ENCODE results near the gene GFY. TPM values are rescaled to one million over a fixed set of nuclear protein-coding genes. Genes with fewer than 3 reads are reported as not detected.

Gene GFY
- total RNA-seq, 1 donor from 2014 or later, result not detected

GRCh38 chr19:49427339-49427738 is 2.2 kb downstream of the GFY start:
- FAIRE-seq, result no peak
- no peak for DNase-seq (ENCODE audit: low spot score in 2 of 2)

- no peak for FAIRE-seq
These were observed 2.8 kb downstream of the GFY start for GRCh38 chr19:49427855-49428546.

GRCh38 chr19:49428547-49429451 is 3.6 kb downstream of the GFY start:
- FAIRE-seq (no peak), DNase-seq (ENCODE audit: low spot score in 2 of 2) (no peak)

More at GRCh38 chr19:49427855-49428546, 2.8 kb downstream of the GFY start:
- no peak for DNase-seq (ENCODE audit: low spot score in 2 of 2)

GRCh38 chr19:49430172-49430677 is 5.0 kb downstream of the GFY start:
- no peak for FAIRE-seq
- DNase-seq (ENCODE audit: low spot score in 2 of 2), result no peak

- FAIRE-seq (no peak), DNase-seq (ENCODE audit: low spot score in 2 of 2) (no peak)
These were observed 5.6 kb downstream of the GFY start for GRCh38 chr19:49430678-49431329.

GRCh38 chr19:49431330-49431749 is 6.2 kb downstream of the GFY start:
- DNase-seq (ENCODE audit: low spot score in 2 of 2) (no peak), FAIRE-seq (no peak)

GRCh38 chr19:49432141-49433073 is 7.2 kb downstream of the GFY start:
- DNase-seq (ENCODE audit: low spot score in 2 of 2) (no peak), FAIRE-seq (no peak)

GRCh38 chr19:49433240-49433901 is 8.2 kb downstream of the GFY start:
- DNase-seq (ENCODE audit: low spot score in 2 of 2), result no peak
- FAIRE-seq, result no peak

GRCh38 chr19:49434907-49435583 is 9.9 kb downstream of the GFY start:
- DNase-seq (ENCODE audit: low spot score in 2 of 2), result no peak
- no peak for FAIRE-seq

- FAIRE-seq (no peak), DNase-seq (ENCODE audit: low spot score in 2 of 2) (no peak)
These were observed 10.5 kb downstream of the GFY start for GRCh38 chr19:49435670-49436069.

GRCh38 chr19:49436381-49437017 is 11.3 kb downstream of the GFY start:
- DNase-seq (ENCODE audit: low spot score in 2 of 2) (no peak), FAIRE-seq (no peak)

GRCh38 chr19:49437231-49437630 is 12.0 kb downstream of the GFY start:
- FAIRE-seq, result no peak

GRCh38 chr19:49438261-49438660 is 13.1 kb downstream of the GFY start:
- no peak for FAIRE-seq
- no peak for DNase-seq (ENCODE audit: low spot score in 2 of 2)

More at GRCh38 chr19:49437231-49437630, 12.0 kb downstream of the GFY start:
- no peak for DNase-seq (ENCODE audit: low spot score in 2 of 2)

GRCh38 chr19:49439836-49440235 is 14.6 kb downstream of the GFY start:
- FAIRE-seq (no peak), DNase-seq (ENCODE audit: low spot score in 2 of 2) (no peak)

- no peak for FAIRE-seq
These were observed 15.4 kb downstream of the GFY start for GRCh38 chr19:49440439-49441209.

GRCh38 chr19:49441210-49441959 is 16.2 kb downstream of the GFY start, which contains the start of gene SLC17A7:
Gene SLC17A7, minus strand, starts transcription at chr19:49441527. Its CDS starts 148 bp downstream, at chr19:49441379.
- DNase-seq (ENCODE audit: low spot score in 2 of 2), result no peak
- FAIRE-seq, result no peak

More at GRCh38 chr19:49440439-49441209, 15.4 kb downstream of the GFY start:
- DNase-seq (ENCODE audit: low spot score in 2 of 2), result no peak

GRCh38 chr19:49441960-49442350 is 16.8 kb downstream of the GFY start:
- DNase-seq (ENCODE audit: low spot score in 2 of 2) (no peak), FAIRE-seq (no peak)
